Pons (tissue), 1 donor: ENCODE measurements around the gene DNAJC21.
"Not testable (repeated sequence)": the region's sequence is repeated elsewhere in the genome, so short reads cannot be mapped to it uniquely, and the experiment has no call there.

Source experiments
- DNase-seq: peaks from one replicate; pipeline ENCODE4 v3.0.0-alpha.2; 2016; ENCODE audit warnings: low spot score

Gene DNAJC21

GRCh38 chr5:34929134-34929719 is at the start of gene DNAJC21:
DNAJC21 (plus strand) TSS chr5:34929559; CDS start chr5:34929820, 261 bp downstream.
- peak; percentile 98 for DNase-seq

DNA sequence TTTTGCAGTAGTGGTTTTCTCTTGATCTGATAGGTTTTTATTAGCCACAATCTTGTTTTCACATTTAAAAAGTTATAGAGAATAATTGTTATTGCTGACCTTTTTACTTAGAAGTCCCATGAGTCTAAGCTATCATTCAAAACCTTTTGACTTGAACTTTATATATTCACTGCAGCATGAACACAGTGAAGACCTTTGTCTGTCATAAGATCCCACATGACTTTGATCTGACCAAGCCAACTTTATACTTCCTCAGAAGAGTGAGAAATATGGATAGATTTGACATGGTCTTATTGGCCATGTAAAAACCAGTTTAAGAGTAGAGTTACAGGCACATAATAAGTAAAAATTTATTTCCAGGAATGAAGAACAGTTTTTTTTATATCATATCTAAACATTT is 48.1 kb upstream of the DNAJC21 start:
- no peak for DNase-seq

- DNase-seq, result no peak
Measured at GRCh38 chr5:34886392-34887119, 42.8 kb upstream of the DNAJC21 start.

DNA sequence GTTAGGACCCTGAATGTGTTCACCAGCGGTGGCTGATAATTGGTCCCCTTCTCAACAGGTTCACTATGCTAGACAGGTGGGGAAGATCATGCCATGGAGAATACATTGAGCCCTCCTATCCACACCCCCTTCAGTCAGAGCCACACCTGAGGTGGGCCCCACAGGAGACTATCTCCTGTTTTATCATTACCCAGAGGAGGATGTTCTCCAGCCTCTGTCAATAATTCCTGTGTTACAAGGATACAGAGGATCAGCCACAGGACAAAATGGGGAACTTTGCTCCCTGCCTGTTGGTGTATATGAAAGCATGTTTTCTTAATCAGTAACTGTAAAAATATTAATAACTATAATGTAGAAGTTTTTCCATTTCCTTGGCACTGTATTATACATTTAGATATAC is 40.0 kb upstream of the DNAJC21 start:
- DNase-seq, result no peak

- DNase-seq, result no peak
Measured at GRCh38 chr5:34891981-34892380, 37.4 kb upstream of the DNAJC21 start.

- DNase-seq, result no peak
Measured at GRCh38 chr5:34892414-34892813, 36.9 kb upstream of the DNAJC21 start.

DNA sequence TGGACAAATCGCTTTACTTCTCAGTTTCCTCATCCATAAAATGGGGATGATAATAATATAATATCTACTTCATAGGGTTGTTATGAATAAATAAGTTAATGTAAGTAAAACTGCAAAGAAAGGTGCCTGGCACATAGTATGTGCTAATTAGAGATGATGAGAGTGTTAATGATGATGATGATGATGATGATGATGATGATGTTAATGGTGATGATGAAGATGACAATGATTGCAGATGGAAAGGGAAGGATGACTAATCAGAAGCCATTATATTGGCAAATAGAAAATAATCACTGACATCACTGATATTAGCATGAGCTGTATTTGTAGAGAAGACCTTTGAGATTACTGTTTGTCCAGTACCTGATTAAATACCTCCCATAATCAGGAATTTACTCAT is 34.6 kb upstream of the DNAJC21 start:
- DNase-seq, result no peak

DNA sequence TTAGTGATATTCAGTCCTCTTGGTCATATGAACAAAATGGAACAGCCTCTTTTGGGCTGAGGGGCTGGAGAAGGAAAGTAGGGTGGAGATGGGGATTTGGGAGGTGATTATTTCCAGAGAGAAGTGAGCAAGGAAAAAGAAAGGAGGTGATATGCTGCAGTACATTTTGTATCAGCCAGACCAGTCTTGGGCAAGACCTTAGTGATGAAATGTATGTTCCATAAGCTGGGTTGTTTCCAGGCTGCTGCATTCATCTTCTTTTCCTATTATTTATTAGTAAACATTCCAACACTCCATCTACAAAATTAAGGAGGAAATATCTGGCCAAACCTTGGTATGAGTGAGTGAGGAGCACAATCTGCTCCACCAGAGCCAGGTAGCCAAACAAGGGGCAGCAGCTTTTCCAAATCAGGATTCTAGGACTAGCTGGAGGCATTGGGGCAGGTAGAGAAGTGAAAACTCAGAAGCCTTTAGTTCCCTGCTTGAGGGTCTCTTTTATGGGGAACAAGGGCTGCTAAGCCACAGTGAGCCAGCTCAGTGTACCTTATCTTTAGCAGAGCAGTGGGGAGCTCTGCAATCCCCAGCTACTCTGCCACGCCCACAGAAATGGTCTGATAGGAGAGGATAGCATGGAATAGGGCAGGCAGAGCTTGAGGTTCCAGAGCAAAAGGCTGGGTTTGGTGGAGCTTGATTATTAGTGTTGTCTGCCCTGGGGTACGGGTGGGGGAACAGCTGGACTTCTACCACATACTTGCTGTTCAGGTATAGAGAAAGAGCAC is 33.5 kb upstream of the DNAJC21 start:
- no peak for DNase-seq

GRCh38 chr5:34897646-34898045 is 31.7 kb upstream of the DNAJC21 start:
- no peak for DNase-seq

- peak; percentile 85 for DNase-seq
Measured at GRCh38 chr5:34898258-34898895, 31.0 kb upstream of the DNAJC21 start.

DNA sequence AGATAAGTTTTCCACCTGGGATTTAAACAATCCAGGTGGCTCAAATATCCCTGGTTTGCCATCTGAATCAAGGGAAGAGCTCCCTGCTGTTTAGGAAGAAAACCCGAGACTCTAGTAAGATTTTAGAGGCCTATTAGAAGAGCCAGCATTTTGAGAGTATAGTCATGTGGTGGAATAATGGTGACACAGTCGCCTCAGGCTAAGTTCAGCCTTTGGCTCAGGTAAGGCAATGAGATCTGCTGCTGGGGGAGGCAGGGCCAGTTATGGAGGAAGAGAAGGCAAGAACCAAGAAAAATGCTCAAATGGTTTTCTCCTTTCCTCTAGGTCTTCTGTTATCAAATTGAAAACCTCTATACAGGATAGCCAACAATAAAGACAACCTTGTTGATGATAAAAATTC is 30.3 kb upstream of the DNAJC21 start:
- DNase-seq, result no peak

GRCh38 chr5:34900652-34901051 is 28.7 kb upstream of the DNAJC21 start:
- no peak for DNase-seq

DNA sequence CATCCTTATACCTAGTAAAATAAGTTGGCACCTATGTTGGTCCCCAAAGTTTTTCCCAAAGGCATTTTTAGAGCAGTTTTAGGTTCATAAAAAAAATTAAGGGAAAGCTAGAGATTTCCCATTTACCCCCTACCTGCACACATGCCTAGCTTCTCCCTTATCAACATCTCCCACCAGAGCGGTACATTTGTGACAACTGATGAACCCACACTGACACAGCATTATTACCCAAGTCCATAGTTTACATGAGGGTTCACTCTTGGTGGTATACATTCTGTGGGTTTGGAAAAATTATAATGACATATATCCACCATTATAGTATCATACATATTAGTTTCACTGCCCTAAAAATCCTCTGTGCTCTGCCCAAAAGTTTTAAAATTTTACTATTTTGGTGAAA is 26.1 kb upstream of the DNAJC21 start:
- DNase-seq, result no peak

DNA sequence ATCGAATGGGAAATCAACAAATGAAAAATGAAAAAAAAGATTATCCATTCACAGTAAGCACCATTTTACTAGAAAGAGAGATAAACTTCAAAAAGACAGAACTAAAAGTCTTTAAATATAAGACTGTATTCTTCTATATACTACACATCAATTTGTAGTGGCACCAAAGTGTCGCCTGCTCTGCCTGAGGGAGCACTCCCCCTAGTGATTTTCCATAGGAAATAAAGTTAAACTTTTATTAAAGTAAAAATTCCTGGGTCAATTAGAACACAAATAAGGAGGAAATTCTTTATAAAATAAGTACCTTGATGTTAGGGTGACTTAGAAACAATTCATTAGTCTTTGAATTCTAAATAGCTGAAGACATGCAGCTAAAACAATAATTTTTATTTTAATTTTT is 23.8 kb upstream of the DNAJC21 start:
- DNase-seq, result no peak

- no peak for DNase-seq
Measured at GRCh38 chr5:34913072-34913471, 16.3 kb upstream of the DNAJC21 start.

DNA sequence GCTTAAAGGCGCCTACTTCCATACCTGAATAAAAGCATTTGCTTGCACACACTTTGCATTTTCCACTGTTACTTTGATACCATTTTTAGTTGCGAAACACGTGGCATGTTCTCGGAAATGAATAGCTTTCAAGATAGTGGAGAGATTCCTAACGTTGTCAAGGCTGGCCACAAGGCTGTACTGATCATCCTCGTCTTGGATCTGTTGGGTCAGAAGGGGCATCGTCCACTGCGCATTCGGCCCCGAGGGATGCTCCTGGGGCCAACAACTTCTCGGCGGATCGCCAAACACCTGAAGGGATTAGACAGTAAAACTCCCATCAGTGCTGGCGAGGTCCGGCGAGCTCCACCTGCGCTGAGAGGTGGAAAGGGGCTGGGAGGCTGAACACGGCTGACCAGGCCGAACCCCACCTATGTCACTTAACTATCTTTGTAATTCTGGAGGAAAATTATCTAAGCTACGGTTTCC is 14.7 kb upstream of the DNAJC21 start:
- DNase-seq, result peak; percentile 10

GRCh38 chr5:34915139-34915855 is 14.1 kb upstream of the DNAJC21 start, which contains the start of the genes BRIX1 and RAD1:
BRIX1 (plus strand) TSS chr5:34915711; CDS start chr5:34915739, 28 bp downstream.
RAD1 (minus strand) TSS chr5:34915504; CDS start chr5:34914892, 612 bp downstream.
- DNase-seq, result peak; percentile 96

- no peak for DNase-seq
Measured at GRCh38 chr5:34915856-34916192, 13.5 kb upstream of the DNAJC21 start.

DNA sequence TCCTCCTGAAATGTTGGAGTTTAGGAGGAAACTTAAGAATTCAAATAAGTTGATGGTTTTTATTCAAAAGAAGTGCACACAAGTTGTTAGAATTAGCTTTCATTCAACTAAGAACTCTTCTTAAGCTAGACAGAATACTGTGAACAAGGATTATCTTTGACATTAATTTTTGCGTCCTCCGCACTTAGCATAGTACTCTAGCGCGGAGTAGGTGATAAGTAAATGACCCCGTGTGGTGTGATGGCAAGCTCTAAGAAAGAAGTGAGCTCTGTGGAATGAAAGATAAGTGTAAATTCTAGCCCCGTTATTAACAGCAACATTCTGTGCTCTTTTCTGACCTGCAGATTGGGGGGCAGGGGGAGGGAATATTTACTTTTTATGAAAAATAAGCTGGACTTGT is 12.8 kb upstream of the DNAJC21 start:
- no peak for DNase-seq

DNA sequence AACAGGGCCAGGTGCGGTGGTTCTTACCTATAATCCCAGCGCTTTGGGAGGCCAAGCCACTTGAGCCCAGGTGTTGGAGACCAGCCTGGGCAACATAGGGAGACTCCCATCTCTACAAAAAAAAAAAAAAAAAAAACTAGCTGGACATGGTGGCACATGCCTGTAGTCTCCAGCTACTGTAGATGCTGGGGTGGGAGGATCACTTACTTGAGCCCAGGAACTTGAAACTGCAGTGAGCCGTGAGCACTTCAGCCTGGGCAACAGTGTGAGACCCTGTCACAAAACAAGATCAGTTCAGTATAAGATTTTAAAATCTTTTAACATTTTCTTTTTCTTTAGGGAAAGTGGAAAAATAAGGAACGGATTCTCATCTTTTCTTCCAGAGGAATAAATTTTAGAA is 11.3 kb upstream of the DNAJC21 start:
- DNase-seq, result no peak

GRCh38 chr5:34919077-34919476 is 10.3 kb upstream of the DNAJC21 start:
- DNase-seq, result no peak

- DNase-seq, result not testable (repeated sequence)
Measured at GRCh38 chr5:34923256-34923655, 6.1 kb upstream of the DNAJC21 start.
